Measurements from ENCODE around the gene NDUFB10.
"Not testable (repeated sequence)": the region's sequence is repeated elsewhere in the genome, so short reads cannot be mapped to it uniquely, and the experiment has no call there.

The NDUFB10 gene

DNA sequence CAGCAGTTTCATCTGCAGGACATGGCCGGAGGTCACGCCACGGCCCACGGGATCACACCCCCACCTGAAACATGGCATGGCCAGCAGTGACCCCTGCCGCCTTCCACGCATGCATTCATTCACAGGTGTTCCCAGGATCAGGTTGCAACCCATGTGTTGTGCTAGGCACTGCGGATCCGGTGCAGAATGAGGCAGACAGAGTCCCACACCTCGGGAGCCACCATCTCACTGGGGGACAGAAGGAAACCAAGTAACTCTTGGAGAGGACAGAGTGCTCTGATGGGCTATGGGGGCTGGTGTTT, 12.0 kb upstream of the NDUFB10 start:
- DNase-seq, result no peak

DNA sequence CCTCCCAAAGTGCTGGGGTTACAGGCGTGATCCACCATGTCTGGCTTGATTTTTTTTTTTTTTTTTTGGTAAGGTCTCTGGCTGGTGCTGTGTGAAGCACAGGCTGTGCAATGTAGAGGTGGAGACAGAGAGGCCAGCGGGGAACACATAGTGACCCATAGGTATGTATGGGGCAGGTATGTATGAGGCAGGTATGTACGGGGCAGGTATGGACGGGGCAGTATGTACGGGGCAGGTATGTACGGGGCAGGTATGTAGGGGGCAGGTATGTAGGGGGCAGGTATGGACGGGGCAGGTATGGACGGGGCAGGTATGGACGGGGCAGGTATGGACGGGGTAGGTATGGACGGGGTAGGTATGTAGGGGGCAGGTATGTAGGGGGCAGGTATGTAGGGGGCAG, 9.8 kb upstream of the NDUFB10 start:
- no peak for DNase-seq

DNA sequence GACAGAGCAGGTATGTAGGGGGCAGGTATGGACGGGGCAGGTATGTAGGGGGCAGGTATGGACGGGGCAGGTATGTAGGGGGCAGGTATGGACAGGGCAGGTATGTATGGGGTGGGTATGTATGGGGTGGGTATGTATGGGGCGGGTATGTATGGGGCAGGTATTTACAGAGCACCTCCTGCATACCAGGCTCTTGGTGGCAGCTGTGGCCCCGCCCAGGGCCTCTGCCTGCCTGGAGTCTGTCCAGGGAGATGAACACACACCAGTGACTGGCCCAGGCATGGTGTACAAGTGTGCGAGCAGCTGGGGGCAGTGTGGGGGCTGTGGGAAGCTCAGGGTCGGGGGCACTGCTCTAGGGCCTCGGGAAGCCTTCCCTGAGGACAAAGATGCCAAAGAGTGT, 9.3 kb upstream of the NDUFB10 start:
- no peak for DNase-seq

DNA sequence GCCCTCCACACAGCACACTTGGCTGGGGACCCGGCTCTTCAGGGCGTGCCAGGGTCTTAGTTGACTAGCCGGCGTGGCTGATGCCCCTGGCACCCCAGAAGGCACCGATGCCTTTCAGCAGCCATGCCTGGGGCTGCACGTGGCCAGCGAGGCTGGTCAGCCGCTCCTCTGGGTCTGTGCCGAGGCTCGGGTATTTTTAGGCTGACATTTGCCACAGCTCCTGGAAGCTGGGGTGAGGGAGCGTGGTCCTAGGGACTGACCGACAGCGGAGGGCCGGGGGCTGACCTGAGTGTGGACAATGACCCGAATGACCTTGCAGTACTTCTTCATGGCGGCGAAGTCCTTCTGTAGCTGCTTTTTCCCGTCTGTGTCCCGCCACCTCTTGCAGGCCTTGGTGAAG, 8.8 kb upstream of the NDUFB10 start:
- no peak for DNase-seq

DNA sequence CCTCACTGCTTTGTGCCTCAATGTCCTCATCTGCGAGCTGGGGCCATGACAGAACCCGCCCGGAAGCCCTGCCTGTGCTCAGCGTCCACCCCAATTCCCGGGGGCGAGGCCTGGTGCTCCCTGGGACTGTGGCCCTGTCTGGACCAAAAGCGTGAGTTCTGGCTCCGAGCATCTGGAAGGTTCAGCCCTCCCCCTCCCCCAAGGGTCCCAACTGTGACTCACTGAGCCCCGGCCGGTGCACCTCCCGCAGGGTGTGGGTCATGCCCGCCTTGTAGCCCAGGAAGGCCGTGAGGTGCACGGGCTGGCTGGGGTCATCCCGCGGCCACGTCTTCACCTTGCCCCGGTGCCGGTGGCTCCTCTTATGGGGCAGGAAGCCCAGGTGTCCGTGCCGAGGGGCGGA, 5.6 kb upstream of the NDUFB10 start:
- no peak for DNase-seq

DNA sequence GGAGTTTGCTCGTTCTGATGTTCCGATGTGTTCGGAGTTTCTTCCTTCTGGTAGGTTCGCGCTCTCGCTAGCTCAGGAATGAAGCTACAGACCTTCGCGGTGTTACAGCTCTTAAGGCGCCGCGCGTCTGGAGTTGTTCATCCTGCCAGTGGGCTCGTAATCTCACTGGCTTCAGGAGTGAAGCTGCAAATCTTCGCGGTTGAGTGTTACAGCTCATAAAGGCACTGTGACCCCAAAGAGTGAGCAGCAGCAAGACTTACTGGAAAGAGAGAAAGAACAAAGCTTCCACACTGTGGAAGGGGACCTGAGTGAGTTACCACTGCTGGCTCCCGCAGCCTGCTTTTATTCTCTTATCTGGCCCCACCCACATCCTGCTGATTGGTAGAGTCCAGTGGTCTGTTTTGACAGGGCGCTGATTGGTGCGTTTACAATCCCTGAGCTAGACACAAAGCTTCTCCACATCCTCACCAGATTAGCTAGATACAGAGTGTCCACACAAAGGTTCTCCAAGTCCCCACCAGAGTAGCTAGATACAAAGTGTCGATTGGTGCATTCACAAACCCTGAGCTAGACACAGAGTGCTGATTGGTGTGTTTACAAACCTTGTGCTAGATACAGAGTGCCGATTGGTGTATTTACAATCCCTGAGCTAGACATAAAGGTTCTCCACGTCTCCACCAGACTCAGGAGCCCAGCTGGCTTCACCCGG, 1.8 kb upstream of the NDUFB10 start:
- not testable (repeated sequence) for DNase-seq

DNA sequence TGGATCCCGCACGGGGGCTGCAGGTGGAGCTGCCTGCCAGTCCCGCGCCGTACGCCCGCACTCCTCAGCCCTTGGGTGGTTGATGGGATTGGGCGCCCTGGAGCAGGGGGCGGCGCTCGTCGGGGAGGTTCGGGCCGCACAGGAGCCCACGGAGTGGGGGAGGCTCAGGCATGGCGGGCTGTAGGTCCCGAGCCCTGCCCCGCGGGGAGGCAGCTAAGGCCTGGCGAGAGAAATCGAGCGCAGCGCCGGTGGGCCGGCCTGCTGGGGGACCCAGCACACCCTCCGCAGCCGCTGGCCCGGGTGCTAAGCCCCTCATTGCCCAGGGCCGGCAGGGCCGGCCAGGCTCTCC, 1.2 kb upstream of the NDUFB10 start:
- DNase-seq, result not testable (repeated sequence)

DNA sequence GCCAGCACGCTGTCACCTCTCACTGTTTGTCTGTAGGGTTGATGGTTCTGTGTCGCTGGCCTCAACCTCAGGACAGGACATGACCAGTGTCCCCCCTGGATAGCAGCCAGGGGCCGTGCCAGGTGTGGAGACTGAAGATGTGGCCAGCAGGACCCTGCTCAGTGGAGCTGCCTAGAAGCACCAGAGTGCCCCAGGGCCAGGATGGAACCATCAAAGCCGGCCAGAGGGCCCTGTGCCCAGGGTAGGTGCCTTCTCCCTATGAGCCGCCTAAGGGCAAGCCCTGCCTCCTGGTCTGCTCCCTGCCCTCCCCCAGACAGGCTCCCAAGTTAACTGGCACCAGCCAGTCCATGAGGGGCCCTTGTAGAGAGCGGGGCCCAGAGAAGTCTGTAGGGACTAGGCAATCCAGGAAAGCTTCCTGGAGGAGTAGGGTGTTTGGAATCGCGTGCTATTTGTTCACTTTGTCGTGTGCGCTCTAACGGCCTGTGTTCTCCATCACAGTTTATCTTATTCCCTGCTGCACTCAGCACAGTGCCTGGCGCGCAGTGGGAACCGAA, 546 bp upstream of the NDUFB10 start:
- DNase-seq, result no peak

DNA sequence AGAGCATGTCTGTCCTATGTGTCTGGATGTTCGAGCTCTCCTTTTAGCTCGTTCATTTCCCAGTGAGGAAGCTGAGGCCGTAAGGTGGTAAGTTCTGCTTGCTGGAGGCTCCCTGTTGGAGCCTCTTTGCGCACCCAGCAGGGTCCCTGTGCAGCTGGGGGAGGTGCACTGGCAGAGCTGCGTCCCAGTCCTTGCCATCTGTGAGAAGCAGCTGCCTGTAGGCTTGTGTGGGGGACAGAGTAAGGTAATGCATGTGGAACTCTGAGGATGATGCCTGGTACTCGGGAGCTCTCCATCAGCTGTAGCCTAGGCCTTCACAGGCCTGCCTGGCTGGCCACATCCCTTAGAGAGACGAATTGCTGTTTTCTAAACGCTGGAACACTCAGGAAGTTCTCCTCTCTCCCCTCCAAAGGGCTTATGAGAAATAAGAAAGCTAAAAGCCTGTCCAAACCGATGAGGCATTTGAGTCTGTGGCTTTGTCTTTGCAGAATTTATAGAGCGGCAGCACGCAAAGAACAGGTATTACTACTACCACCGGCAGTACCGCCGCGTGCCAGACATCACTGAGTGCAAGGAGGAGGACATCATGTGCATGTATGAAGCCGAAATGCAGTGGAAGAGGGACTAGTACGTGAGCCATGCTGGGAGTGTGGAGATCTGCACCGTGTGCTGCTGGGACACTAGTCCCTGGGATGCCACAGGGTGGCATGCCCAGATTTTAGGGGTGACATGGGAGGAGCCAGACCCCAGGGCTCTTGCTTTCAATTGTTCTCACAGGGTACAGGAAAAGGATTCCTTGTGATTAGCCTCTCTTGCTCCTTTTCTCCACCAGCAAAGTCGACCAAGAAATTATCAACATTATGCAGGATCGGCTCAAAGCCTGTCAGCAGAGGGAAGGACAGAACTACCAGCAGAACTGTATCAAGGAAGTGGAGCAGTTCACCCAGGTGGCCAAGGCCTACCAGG, 1.6 kb downstream of the NDUFB10 start:
- DNase-seq, result no peak

DNA sequence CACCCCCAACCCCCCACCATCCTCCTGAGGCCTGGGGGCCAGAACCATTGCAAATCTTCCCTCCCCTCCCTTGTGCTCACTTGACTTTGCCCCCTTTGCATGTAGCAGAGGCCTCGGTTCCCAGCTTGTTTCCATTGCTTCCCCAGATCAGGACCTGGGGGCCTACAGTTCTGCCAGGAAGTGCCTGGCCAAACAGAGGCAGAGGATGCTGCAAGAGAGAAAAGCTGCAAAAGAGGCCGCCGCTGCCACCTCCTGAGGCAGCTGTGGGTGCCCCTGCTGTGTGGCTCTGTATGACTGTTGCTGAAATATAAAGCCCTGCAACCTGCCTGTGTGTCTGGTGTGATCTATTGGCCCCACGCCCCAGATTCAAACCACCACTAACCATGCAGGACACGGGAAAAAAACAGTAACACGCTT, 2.3 kb downstream of the NDUFB10 start:
- no peak for DNase-seq

DNA sequence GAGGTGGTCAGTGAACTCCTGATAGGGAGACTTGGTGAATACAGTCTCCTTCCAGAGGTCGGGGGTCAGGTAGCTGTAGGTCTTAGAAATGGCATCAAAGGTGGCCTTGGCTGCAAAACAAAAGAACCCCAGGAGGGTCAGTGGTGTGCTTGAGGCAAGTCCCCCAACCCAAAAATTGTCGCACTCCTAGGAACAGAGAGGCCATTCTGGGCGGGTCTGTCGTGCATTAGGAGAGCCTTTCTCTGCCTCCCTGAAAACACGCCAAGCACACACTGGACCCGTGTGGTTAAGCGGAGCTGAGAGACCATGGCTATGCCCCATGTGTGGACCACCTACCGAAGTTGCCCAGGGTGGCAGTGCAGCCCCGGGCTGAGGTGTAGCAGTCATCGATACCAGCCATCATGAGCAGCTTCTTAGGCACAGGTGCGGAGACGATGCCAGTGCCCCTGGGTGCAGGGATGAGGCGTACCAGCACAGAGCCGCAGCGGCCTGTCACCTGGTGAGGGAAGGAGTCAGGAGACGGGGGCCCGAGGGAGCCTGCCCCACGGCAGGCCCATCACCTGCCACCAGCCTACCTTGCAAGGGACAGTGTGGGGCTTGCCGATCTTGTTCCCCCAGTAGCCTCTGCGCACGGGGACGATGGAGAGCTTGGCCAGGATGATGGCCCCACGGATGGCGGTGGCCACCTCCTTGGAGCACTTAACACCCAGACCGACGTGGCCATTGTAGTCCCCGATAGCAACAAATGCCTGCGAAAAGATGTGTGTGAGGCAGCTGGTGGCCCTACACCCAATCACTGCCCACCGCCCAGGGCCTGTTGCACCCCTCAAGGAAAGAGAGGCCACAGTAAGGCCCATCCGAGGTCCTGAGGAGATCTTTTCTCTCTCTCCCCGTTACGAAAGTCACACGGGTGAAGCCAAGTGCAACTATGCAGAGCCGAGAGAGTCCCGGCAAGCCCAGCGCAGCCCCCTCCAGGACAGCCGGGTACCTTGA, 3.1 kb downstream of the NDUFB10 start:
- DNase-seq, result not testable (repeated sequence)

DNA sequence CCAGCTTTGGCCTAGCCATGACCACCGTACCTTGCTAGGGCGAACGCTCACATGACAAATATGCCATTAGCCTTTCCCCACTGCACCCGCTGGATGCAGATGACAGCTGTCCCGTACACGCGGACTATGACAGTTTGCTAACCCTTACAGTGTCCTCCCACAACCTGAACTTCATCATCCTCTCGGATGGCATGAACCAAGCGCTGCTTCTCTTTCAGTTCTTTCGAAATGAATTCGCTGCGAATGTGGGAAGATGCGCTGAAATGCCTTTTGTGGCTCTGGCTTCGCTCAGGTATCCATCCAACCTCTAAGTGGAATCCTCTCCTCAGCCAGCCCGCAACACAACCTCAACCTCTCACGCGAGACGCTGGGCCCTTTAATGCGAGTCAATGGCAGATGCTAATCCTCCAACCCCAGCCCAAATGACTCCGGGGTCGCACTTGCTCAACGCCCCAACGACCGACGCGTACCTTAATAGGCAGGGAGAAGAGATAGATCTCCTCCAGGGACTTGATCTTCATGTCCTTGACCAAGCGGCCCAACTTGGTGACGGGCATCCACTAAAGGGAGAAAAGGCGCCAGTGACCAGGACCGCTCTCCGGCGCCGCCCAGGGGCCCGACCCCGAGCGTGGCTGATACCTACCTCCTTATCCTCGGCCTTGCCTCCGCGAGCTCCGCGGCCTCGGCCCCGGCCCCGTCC, 4.6 kb downstream of the NDUFB10 start:
- DNase-seq, result no peak

DNA sequence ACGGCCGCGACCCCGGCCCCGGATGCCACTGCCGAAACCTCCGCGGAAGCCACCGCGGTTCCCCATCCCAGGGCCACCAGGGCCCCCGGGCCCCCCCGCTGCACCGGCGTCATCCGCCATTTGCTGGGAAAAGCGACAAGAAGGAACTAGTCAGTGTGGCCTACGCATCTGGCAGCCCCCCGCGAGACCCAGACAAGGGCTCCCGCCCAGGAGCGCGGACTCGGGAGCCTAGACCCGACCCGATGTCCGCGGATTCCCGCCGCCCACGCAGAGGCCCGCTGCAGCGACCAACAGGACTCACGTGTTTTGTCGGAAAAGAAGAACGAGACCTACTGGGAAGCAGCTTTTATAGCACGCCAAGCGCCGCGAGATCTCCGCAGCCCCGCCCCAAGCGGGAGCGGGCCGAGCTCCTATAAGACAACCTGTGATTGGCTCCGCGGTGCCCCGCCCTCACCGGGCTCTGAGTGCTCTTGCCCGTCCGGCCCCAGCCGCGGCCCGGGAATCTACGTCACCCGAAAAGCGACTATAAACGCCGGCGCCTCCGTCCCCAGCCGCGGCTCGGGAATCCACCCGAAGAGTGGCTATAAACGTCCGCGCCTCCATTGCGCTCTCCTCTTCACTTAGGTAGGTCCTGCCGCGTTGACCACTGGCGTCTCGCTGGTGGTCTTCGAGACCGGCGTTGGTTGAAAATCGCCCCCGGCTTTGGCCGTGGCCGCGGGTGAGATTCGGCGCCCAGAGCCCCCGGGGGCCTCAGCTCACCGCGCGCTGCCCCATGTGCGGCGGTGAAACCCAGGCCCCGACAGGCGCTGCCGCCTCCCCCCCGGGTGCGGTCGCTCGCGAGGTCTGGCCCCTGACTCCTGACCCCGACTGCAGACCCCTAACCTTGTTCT, 5.4 kb downstream of the NDUFB10 start, which contains the start of gene RPS2:
Gene RPS2, minus strand, starts transcription at position 321 of the 890 bp plus-strand sequence. Its CDS starts 201 bp downstream, at position 120.
- DNase-seq, result peak; percentile 99

DNA sequence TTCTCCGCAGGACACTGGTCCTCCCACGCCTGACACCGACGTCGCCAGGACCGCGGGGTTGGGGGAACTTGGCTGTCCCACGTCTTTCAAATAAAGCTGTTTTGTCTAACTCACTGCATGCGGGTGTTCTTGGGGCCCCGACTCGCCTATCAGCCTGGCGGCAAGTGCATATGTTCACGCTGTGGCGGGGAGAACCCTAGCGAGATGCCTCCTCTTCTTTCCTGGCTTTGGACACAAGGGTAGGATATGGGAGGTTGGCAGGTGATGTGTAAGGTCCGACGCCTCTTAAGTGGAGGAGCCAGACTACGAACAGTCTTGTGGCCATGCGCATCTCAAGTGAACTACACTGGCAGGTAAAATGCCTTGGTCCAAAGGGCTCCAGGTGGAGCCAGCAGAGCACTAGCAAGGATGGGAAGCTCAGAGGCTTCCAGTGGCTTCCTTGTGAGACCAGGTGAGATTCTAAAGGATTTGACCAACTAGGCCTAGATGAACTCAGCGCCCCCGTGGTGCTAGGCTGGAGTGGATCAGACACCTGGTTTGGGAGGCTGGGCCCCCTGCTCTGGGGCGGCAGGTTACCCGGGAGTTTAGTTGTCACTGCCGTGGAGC, 6.2 kb downstream of the NDUFB10 start:
- no peak for DNase-seq

DNA sequence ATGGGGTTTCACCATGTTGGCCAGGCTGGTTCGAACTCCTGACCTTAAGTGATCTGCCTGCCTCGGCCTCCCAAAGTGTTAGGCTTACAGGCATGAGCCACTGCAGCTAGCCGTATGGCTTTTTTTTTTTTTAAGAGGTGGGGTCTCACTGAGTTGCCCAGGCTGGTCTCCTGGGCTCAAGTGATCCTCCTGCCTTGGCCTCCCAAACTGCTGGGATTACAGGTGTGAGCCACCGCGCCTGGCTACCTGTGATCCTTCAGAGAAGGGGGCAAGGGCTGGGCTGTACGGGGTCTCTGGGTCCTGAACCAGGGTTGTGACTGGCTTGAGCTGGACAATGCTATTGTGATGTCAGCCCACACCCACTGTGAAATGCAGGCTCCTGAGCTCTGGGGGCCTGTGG, 7.1 kb downstream of the NDUFB10 start, which contains the start of gene RNF151:
Gene RNF151, plus strand, starts transcription at position 397 of the 400 bp plus-strand sequence. CDS start 26 bp downstream, outside the sequence.
- no peak for DNase-seq

DNA sequence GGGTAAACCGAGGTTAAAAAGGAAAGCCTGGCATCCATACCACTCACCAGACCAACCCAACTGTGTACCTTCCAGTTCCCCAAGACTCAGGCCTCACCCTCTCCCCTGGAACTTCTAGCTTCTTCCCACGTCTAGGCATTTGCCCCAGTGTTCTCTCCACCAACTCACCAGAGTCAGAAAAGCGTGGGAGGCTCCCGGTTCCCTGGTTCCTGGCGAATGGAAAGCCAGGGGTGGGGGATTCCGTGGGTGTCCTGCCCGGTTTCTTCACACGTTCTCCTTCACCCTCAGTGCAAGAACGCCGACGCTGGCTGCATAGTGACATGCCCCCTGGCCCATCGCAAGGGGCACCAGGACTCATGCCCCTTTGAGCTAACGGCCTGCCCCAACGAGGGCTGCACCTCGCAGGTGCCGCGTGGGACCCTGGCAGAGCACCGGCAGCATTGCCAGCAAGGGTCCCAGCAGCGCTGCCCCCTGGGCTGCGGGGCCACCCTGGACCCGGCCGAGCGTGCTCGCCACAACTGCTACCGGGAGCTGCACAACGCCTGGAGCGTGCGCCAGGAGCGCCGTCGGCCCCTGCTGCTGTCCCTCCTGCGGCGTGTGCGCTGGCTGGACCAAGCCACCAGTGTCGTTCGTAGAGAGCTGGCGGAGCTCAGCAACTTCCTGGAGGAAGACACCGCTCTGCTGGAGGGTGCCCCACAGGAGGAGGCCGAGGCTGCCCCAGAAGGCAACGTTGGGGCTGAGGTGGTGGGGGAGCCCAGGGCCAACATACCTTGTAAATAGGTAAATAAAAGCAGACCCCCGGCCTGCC, 9.0 kb downstream of the NDUFB10 start:
- no peak for DNase-seq

DNA sequence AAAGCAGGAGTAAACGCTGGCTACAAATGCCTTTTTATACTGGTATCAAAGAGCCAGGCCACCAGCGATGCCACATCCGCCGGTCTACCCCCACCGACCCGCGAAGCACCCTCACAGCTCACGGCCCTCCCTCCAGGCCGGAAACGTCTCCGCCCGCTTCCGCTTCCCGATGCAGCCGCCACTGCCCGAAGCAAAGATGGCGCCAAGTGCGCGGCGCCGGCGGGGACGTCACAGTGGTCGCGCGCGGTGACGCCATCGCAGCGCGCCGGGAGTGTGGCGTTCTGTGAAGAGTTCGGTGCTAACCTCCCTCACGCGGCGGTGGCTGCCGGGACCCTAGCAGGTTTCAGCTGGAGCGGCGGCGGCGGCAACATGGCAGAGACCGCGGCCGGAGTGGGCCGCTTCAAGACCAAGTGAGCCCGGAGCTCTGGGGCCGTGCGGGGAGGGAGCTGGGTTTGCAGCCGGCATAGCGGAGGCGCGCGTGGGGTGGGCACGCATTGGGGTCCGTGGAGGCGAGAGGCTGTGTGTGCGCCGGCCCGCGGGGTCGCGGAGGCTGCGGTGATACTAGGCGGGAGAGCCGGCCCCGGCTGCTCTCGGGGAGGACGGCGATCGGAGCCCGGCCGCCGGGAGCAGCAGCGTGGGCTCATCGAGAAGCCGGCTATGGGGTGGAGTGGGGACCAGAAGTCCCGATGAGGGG, 12.6 kb downstream of the NDUFB10 start, which contains the start of gene TBL3:
Gene TBL3, plus strand, starts transcription at position 258 of the 694 bp plus-strand sequence. Its CDS starts 112 bp downstream, at position 370.
- peak; percentile 92 for DNase-seq

DNA sequence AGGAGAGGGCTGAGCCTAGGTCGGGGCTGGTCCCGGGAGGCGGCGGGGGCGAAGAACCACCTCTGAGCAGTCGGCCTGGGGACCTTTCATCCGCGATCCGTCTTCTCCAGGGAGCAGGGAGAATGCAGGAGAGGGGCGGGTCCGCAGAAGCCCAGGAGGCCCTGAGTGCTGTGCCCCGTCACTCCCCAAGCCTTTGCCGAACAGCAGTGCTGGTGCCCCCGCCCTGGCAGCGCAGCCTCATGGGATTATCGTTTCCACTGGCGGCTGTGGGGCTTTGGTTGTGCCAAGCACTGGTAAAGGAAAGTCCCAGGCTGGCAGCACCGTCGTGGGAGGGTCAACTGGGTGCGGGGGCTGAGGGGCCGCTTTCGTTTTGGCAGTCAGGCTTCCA, 13.1 kb downstream of the NDUFB10 start:
- DNase-seq, result no peak

All from effector CD8-positive, alpha-beta T cell (primary cell).